Right atrium auricular region (tissue), 2 donors: ENCODE results near the gene DYNLT2B. TPM values are rescaled to one million over a fixed set of nuclear protein-coding genes. Genes with fewer than 3 reads are reported as not detected.

Experiments used
- DNase-seq: peaks from one replicate; pipeline ENCODE4 v3.0.0-alpha.2; 2019; ENCODE audit warnings: low spot score
- H3K27ac ChIP-seq, 2 donors: fragments of 200-600 bp; sonication (generic); 1 replicate in 1 of 2; 2 replicates in 1 of 2; pipeline ENCODE4 v1.5.1; 2016 to 2019
- H3K27me3 ChIP-seq, 2 donors: fragments of 200-600 bp; sonication (generic); one replicate each; pipeline versions ENCODE4 v1.5.1 to v1.6.0; 2017 to 2019
- H3K36me3 ChIP-seq: fragments of 200-600 bp; sonication (generic); one replicate; pipeline ENCODE4 v1.5.1; 2016
- H3K4me1 ChIP-seq, 2 donors: fragments of 200-600 bp; sonication (generic); one replicate each; pipeline versions ENCODE4 v1.5.1 to v1.6.0; 2017 to 2019
- H3K4me3 ChIP-seq, 2 donors: fragments of 200-600 bp; sonication (generic); 1 replicate in 1 of 2; 2 replicates in 1 of 2; pipeline ENCODE4 v1.5.1; 2017 to 2019; ENCODE audit warnings: mild to moderate bottlenecking in 1 of 2, moderate library complexity in 1 of 2
- H3K9me3 ChIP-seq, 2 donors: fragments of 200-600 bp; sonication (generic); one replicate each; pipeline ENCODE4 v1.5.1; 2019
- CTCF ChIP-seq, 2 donors: fragments of 200-600 bp; sonication (generic); IDR thresholded peaks; one replicate each; pipeline ENCODE4 v1.5.1; 2019; ENCODE audit warnings: antibody characterized with exemption in 2 of 2
- total RNA-seq, 2 donors: library from RNA; depleted of rRNA; stranded (reverse); fragments of >200 nt; gene quantifications; one replicate each; pipeline ENCODE4 v1.1.0, GENCODE V29; 2016

Gene DYNLT2B
- total RNA-seq, 2 donors from 2014 or later = 4.3 to 6.3 TPM

DNA sequence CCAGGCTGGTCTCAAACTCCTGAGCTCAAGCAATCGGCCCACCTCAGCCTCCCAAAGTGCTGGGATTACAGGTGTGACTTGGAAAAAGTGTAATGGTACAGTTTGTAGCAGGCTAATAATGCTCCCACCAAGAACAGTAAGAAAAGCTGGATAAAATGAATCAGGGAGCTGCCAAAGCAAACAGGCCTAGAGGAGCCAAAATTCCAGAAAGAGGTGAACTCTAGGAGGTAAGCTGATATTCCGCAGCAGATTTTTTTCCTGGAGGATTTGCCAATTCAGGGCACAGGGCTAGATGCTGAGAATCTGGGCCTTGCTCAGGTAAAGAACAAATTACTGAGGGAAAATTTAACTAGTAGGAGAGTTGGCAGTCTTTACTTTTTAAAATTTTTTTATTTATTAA is 19.5 kb downstream of the DYNLT2B start:
- H3K4me3 ChIP-seq = no peak overlapping the region
- H3K27ac ChIP-seq = no peak overlapping the region
- DNase-seq = no peak
- H3K9me3 ChIP-seq = no peaks in the 10 kb centered on the region
- TF ChIP-seq CTCF (IDR thresholded peaks at IDR 0.05) = no peak
- no peaks in the 10 kb centered on the region for H3K27me3 ChIP-seq
- no peaks in the 10 kb centered on the region for H3K36me3 ChIP-seq
- no peaks in the 10 kb centered on the region for H3K4me1 ChIP-seq

DNA sequence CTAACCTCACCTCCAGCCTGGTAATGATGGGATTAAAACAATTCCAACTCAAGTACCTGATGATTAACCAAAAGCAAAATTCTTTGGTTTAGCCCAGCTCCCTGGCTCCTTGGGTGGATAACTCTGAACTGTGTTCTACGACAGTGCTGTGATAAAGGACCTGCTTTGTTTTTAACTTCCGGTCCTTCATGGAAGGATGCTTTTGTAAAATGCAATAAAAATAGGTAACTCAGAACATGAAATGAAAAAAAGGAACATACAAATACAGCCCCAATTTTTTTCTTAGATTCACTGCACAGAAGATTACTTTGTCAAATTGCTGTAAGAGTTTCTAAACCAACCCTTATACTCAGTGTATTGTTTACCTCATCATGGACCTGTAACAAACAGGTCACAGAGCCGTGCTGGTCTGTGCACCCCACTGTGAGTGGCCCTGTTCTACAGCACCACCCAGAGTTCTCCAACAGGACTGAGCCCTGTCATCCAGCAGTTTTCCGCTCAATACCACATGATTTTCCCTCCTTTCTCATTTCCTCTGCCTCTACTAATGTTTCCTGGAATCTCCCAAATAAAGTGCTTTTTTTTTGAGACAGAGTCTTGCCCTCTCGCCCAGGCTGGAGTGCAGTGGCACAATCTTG is 25.6 kb downstream of the DYNLT2B start:
- no peak overlapping the region for H3K4me3 ChIP-seq
- no peak overlapping the region for H3K27ac ChIP-seq
- no peak for TF ChIP-seq CTCF (IDR thresholded peaks at IDR 0.05)
- no peaks in the 10 kb centered on the region for H3K27me3 ChIP-seq
- no peaks in the 10 kb centered on the region for H3K9me3 ChIP-seq
- no peak for DNase-seq
- peaks cover 0 to 5% of the 10 kb centered on the region in 2 donors for H3K4me1 ChIP-seq
- no peaks in the 10 kb centered on the region for H3K36me3 ChIP-seq

- Histone ChIP-seq H3K27me3 (no peaks in the 10 kb centered on the region), H3K36me3 (no peaks in the 10 kb centered on the region), H3K4me1 (peaks cover 0 to 34% of the 10 kb centered on the region in 2 donors), H3K27ac (peak overlapping the region; percentile 95 to 96), H3K9me3 (no peaks in the 10 kb centered on the region), H3K4me3 (peak overlapping the region; percentile 91 to 94)
- DNase-seq = no peak
- TF ChIP-seq CTCF (IDR thresholded peaks at IDR 0.05) = no peak
Measured at GRCh38 chr3:196288141-196288460, 29.9 kb downstream of the DYNLT2B start.

DNA sequence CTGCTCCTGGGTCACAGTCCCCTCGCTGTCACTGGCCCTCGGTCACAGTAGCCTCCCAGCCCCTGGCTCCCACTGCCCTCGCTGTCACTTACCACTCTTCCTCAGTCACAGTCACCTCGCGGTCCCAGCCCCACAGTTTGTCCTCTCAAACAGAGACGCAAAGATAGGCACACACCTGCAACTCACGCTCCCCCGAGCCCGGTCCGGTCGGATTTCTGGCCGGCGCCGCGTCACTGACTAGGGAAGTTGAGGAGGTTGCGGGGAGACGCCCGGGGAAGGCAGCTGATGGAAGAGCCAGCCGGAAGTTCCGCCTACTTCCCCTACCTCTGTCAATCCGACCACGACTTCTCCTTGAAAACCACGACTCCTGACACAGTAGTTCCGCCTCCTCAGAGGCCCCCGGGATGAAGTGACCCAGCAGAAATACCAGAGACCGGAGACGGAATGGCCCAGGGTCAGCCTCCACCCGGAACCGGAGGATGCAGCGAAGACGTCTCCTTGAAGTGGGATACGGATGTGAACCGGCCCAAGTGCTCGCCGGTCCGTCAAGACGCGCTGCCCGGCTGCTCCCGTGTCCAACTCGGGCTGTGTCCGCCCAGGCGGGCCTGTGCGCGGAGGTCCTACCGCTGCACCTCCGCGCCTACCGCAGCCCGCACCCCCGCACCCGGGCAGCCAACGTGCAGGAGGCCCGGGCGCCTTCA is 30.4 kb downstream of the DYNLT2B start, which contains the start of gene PCYT1A:
TSS of gene PCYT1A (minus strand) at position 287 of the 701 bp plus-strand sequence. CDS start 17,195 bp downstream, outside the sequence.
- DNase-seq = peak; percentile 95
- Histone ChIP-seq H3K4me3 (peak within 1 kb of the TSS; percentile 91 to 94), H3K27me3 (no peaks in the 10 kb centered on the region), H3K9me3 (no peaks in the 10 kb centered on the region), H3K36me3 (no peaks in the 10 kb centered on the region), H3K27ac (peak within 1 kb of the TSS; percentile 95 to 96), H3K4me1 (peaks cover 0 to 39% of the 10 kb centered on the region in 2 donors)
- TF ChIP-seq CTCF (IDR thresholded peaks at IDR 0.05) = no peak

- peaks cover 0 to 44% of the 10 kb centered on the region in 2 donors for H3K4me1 ChIP-seq
- H3K27me3 ChIP-seq = no peaks in the 10 kb centered on the region
- H3K9me3 ChIP-seq = no peaks in the 10 kb centered on the region
- no peaks in the 10 kb centered on the region for H3K36me3 ChIP-seq
- no peak for TF ChIP-seq CTCF (IDR thresholded peaks at IDR 0.05)
- DNase-seq = no peak
- H3K27ac ChIP-seq = peak overlapping the region; percentile 95 to 96
- peak overlapping the region; percentile 91 to 94 for H3K4me3 ChIP-seq
Measured at GRCh38 chr3:196287090-196287439, 31.0 kb downstream of the DYNLT2B start.
